ENCODE data around the gene EIF4G3.

DNA sequence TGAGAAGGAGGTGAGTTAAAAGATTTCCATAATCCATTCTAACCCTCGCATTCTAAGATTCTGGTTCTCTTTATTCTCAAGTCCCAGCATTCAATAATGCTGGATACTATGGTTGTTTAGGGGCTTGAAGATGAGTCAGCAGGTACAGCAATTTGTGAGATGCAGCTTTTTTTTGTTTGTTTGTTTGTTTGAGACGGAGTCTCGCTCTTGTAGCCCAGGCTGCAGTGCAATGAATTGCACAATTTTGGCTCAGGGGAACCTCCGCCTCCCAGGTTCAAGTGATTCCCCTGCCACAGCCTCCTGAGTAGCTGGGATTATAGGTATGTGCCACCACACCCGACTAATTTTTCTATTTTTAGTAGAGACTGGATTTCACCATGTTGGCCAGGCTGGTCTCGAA, 23.3 kb downstream of the EIF4G3 start:
- TF ChIP-seq, protein P1, sequence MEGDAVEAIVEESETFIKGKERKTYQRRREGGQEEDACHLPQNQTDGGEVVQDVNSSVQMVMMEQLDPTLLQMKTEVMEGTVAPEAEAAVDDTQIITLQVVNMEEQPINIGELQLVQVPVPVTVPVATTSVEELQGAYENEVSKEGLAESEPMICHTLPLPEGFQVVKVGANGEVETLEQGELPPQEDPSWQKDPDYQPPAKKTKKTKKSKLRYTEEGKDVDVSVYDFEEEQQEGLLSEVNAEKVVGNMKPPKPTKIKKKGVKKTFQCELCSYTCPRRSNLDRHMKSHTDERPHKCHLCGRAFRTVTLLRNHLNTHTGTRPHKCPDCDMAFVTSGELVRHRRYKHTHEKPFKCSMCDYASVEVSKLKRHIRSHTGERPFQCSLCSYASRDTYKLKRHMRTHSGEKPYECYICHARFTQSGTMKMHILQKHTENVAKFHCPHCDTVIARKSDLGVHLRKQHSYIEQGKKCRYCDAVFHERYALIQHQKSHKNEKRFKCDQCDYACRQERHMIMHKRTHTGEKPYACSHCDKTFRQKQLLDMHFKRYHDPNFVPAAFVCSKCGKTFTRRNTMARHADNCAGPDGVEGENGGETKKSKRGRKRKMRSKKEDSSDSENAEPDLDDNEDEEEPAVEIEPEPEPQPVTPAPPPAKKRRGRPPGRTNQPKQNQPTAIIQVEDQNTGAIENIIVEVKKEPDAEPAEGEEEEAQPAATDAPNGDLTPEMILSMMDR (conservative IDR thresholded peaks at IDR 0.05 in 1 of 2, IDR thresholded peaks at IDR 0.05 in 1 of 2; ENCODE audit: extremely low read depth in 1 of 2, insufficient read depth in 1 of 2, low read depth in 1 of 2, low read length in 2 of 2): no peak
- TF ChIP-seq EZH2 (IDR thresholded peaks at IDR 0.05; ENCODE audit: borderline replicate concordance, low read length): no peak
